ENCODE results near the gene ELF2. TPM values are rescaled to one million over a fixed set of nuclear protein-coding genes. Genes with fewer than 3 reads are reported as not detected.
A peak's percentile ranks its signal among the peaks of the same experiment; 100 is the strongest.

ELF2 gene
- total and polyA plus RNA-seq, 8 donors = 9.0 to 31.6 (median 18.7) TPM

GRCh38 chr4:139020384-139020783 lies 156.6 kb downstream of the ELF2 start:
- no peak overlapping the region for H3K27ac ChIP-seq
- ATAC-seq (no peak), DNase-seq (no peak), FAIRE-seq (no peak)
- H3K4me1 ChIP-seq = peaks cover 8 to 16% (median 11%) of the 10 kb centered on the region in 3 donors
- intact Hi-C loops (cut with DNase I) = no loop called here
- H3K36me3 ChIP-seq = no peaks in the 10 kb centered on the region
- no peak overlapping the region for H3K4me3 ChIP-seq
- TF ChIP-seq CTCF (IDR thresholded peaks at IDR 0.05) = no peak
- no peaks in the 10 kb centered on the region for H3K9me3 ChIP-seq
- H3K27me3 ChIP-seq = no peaks in the 10 kb centered on the region
- 55 to 74% methylated on average over 4 of the region's 4 CpGs for WGBS, 2 donors

- no peak for ATAC-seq
- peaks cover 15 to 20% (median 18%) of the 10 kb centered on the region in 3 donors for H3K4me1 ChIP-seq
Measured at GRCh38 chr4:139018971-139019758, 157.9 kb downstream of the ELF2 start.

GRCh38 chr4:139018501-139018900 lies 158.5 kb downstream of the ELF2 start:
- H3K4me3 ChIP-seq = no peak overlapping the region
- H3K36me3 ChIP-seq = no peaks in the 10 kb centered on the region
- H3K27me3 ChIP-seq = no peaks in the 10 kb centered on the region
- ATAC-seq (no peak), FAIRE-seq (no peak), DNase-seq (no peak)
- H3K4me1 ChIP-seq = peaks cover 19 to 23% (median 22%) of the 10 kb centered on the region in 3 donors
- TF ChIP-seq CTCF (IDR thresholded peaks at IDR 0.05) = no peak
- H3K9me3 ChIP-seq = no peaks in the 10 kb centered on the region
- intact Hi-C loops (cut with DNase I) = no loop called here
- H3K27ac ChIP-seq = no peak overlapping the region

More at GRCh38 chr4:139018971-139019758, 157.9 kb downstream of the ELF2 start:
- no peaks in the 10 kb centered on the region for H3K9me3 ChIP-seq
- H3K4me3 ChIP-seq = no peak overlapping the region
- no peaks in the 10 kb centered on the region for H3K27me3 ChIP-seq
- TF ChIP-seq CTCF (IDR thresholded peaks at IDR 0.05) = no peak
- intact Hi-C loops (cut with DNase I) = no loop called here
- H3K36me3 ChIP-seq = no peaks in the 10 kb centered on the region
- no peak for DNase-seq
- FAIRE-seq = no peak
- 74 to 77% methylated on average over 10 of the region's 10 CpGs for WGBS, 2 donors
- no peak overlapping the region for H3K27ac ChIP-seq

GRCh38 chr4:139017861-139018260 lies 159.2 kb downstream of the ELF2 start:
- WGBS, 2 donors = 24 to 32% methylated on average over 3 of the region's 3 CpGs
- H3K36me3 ChIP-seq = no peaks in the 10 kb centered on the region
- H3K9me3 ChIP-seq = no peaks in the 10 kb centered on the region
- no peak for FAIRE-seq
- no peak for ATAC-seq
- no peak for DNase-seq
- no peak overlapping the region for H3K4me3 ChIP-seq
- TF ChIP-seq CTCF (IDR thresholded peaks at IDR 0.05) = no peak
- peaks cover 19 to 23% (median 22%) of the 10 kb centered on the region in 3 donors for H3K4me1 ChIP-seq
- no peaks in the 10 kb centered on the region for H3K27me3 ChIP-seq
- no peak overlapping the region for H3K27ac ChIP-seq
- intact Hi-C loops (cut with DNase I) = no loop called here

GRCh38 chr4:139015948-139016471 lies 161.0 kb downstream of the ELF2 start:
- DNase-seq = peak in 4 of 6 donors; percentile 39 to 79 (median 61)
- Histone ChIP-seq H3K4me1 (peaks cover 19 to 23% (median 22%) of the 10 kb centered on the region in 3 donors), H3K4me3 (peak overlapping the region; percentile 40 to 79 (median 66)), H3K9me3 (no peaks in the 10 kb centered on the region), H3K36me3 (no peaks in the 10 kb centered on the region), H3K27ac (peak overlapping the region; percentile 89 to 95 (median 92)), H3K27me3 (no peaks in the 10 kb centered on the region)
- 0 to 1% methylated on average over 55 of the region's 55 CpGs for WGBS, 2 donors
- intact Hi-C loops (cut with DNase I) = no loop called here
- ATAC-seq = peak in 3 of 4 donors; percentile 4 to 38 (median 25)
- no peak for FAIRE-seq
- TF ChIP-seq CTCF (IDR thresholded peaks at IDR 0.05) = no peak
